Spleen (tissue), 7 donors: ENCODE data around the gene GLIS1.

ENCODE experiments used
- CTCF ChIP-seq, 11 experiments: fragments of 200-600 bp in 7 of 11; fragments of 450-650 bp in 4 of 11; sonication (generic) in 4 of 11; IDR thresholded peaks in 8 of 11; conservative IDR thresholded peaks in 3 of 11; 1 replicate in 7 of 11; 2 replicates in 4 of 11; pipeline versions ENCODE4 v1.4.0 to v1.8.0; 2016 to 2021; ENCODE audit warnings: antibody characterized with exemption in 11 of 11, inconsistent platforms in 4 of 11, mild to moderate bottlenecking in 1 of 11
- POLR2A ChIP-seq, 3 donors: fragments of 450-650 bp; IDR thresholded peaks; one replicate each; pipeline ENCODE4 v1.5.1; 2017; ENCODE audit warnings: antibody characterized with exemption in 3 of 3, mild to moderate bottlenecking in 1 of 3
- donor health status: DM: no; HTN: no; CAD: no; lungs with moderate emphysema.
- donor health status: DM: no; HTN: no; CAD: no.
- donor health status: DM: no; HTN: no; CAD: no.

- TF ChIP-seq CTCF (IDR thresholded peaks at IDR 0.05 in 8 of 11, conservative IDR thresholded peaks at IDR 0.05 in 3 of 11), result no peak
- TF ChIP-seq POLR2A (IDR thresholded peaks at IDR 0.05), result no peak
Observed at GRCh38 chr1:53625766-53626520, 113.0 kb downstream of the GLIS1 start.
